ENCODE data around the gene ACP7. TPM values are rescaled to one million over a fixed set of nuclear protein-coding genes. Genes with fewer than 3 reads are reported as not detected.

The ACP7 gene
- total and polyA plus RNA-seq, 2 of the 8 experiments (the other 6 are each of a cell fraction or from before 2014, with no cell fraction given), result 0.27 to 0.50 TPM

- no peak overlapping the region for H3K4me3 ChIP-seq (ENCODE audit: extremely low read depth in 1 of 4, insufficient read depth in 2 of 4, low read depth in 3 of 4, low read length in 4 of 4)
- no peak overlapping the region for H4K8ac ChIP-seq (ENCODE audit: extremely low read depth, insufficient read depth, low read length)
- H4K20me1 ChIP-seq (replicated peaks in 1 of 2; ENCODE audit: control insufficient read depth in 1 of 2, insufficient read depth in 2 of 2, low read length in 2 of 2), result no peaks in the 10 kb centered on the region
- no peak overlapping the region for H2BK120ac ChIP-seq (replicated peaks; ENCODE audit: low read depth, low read length)
- peaks cover 11 to 12% of the 10 kb centered on the region in 2 experiments; a peak in 3 of 4 replicates for H3K9me3 ChIP-seq (ENCODE audit: insufficient read depth in 2 of 2, low read depth in 1 of 2, low read length in 1 of 2)
- no peak overlapping the region for H3K56ac ChIP-seq (replicated peaks; ENCODE audit: insufficient read length, low read depth, low read length)
- no peak overlapping the region for H3K23ac ChIP-seq (ENCODE audit: insufficient read length)
- H3K9ac ChIP-seq (replicated peaks in 1 of 4; ENCODE audit: extremely low read depth in 1 of 4, low read depth in 3 of 4, low read length in 3 of 4), result no peak overlapping the region
- WGBS, 2 experiments (ENCODE audit: extremely low coverage in 1 of 2, insufficient coverage in 1 of 2, insufficient read length in 1 of 2, insufficient replicate concordance in 2 of 2, low coverage in 1 of 2, low lambda C conversion rate in 2 of 2, missing lambda C conversion rate in 1 of 2), result 100% methylated on average over 1 of the region's 2 CpGs; no CpG with 5 or more reads in 1 of the 2 experiments
- H3K79me1 ChIP-seq (ENCODE audit: low read depth, low read length), result no peaks in the 10 kb centered on the region
- no peak overlapping the region for H2AK5ac ChIP-seq (ENCODE audit: low read depth, low read length)
- H3K27me3 ChIP-seq (replicated peaks in 1 of 4; ENCODE audit: control insufficient read depth in 3 of 4, extremely low read depth in 1 of 4, insufficient read depth in 3 of 4, low read length in 3 of 4), result no peaks in the 10 kb centered on the region
- H2BK15ac ChIP-seq (ENCODE audit: low read length), result no peak overlapping the region
- ChIA-PET CTCF (ENCODE audit: partially characterized antibody) (no interaction called here), POLR2A (ENCODE audit: partially characterized antibody) (no interaction called here)
- H3K4ac ChIP-seq (replicated peaks; ENCODE audit: insufficient read length, low read depth, low read length), result no peak overlapping the region
- H3K4me1 ChIP-seq (replicated peaks in 1 of 4; ENCODE audit: control insufficient read depth in 3 of 4, insufficient read depth in 4 of 4, low read length in 3 of 4), result no peaks in the 10 kb centered on the region
- no peaks in the 10 kb centered on the region for H3K79me2 ChIP-seq (ENCODE audit: control insufficient read depth in 1 of 2, insufficient read depth in 2 of 2, low read length in 2 of 2)
- no peak overlapping the region for H2BK5ac ChIP-seq (ENCODE audit: low read depth, low read length)
- no peaks in the 10 kb centered on the region for H3K23me2 ChIP-seq (ENCODE audit: low read depth, low read length)
- no peak overlapping the region for H4K91ac ChIP-seq (replicated peaks; ENCODE audit: insufficient read length, low read length)
- H3K4me2 ChIP-seq (ENCODE audit: insufficient read depth in 1 of 2, low read depth in 2 of 2, low read length in 2 of 2), result no peak overlapping the region
- H2AFZ ChIP-seq (ENCODE audit: low read length), result no peak overlapping the region
- no peak overlapping the region for H2BK20ac ChIP-seq (ENCODE audit: low read length)
- DNase-seq (ENCODE audit: low read depth in 1 of 2, low spot score in 2 of 2) (no peak), FAIRE-seq (no peak)
- no peak overlapping the region for H2BK12ac ChIP-seq (ENCODE audit: low read depth, low read length)
- H3K14ac ChIP-seq (ENCODE audit: insufficient read length), result no peak overlapping the region
- H4K5ac ChIP-seq (ENCODE audit: insufficient read length, low read depth, low read length), result no peak overlapping the region
- H3K27ac ChIP-seq (ENCODE audit: low read depth, low read length), result no peak overlapping the region
- no peaks in the 10 kb centered on the region for H3K36me3 ChIP-seq (ENCODE audit: control insufficient read depth in 2 of 4, insufficient read depth in 4 of 4, low read length in 3 of 4)
- H3K18ac ChIP-seq (ENCODE audit: extremely low read depth, low read length), result no peak overlapping the region
- no peak for TF ChIP-seq RFX5 (IDR thresholded peaks at IDR 0.05; ENCODE audit: borderline replicate concordance, low read depth, low read length)
- no peak for TF ChIP-seq GTF2F1 (IDR thresholded peaks at IDR 0.05; ENCODE audit: borderline replicate concordance, low read depth, low read length)
- no peak for TF ChIP-seq SRF (IDR thresholded peaks at IDR 0.05; ENCODE audit: low read depth, low read length)
- TF ChIP-seq POLR2A (IDR thresholded peaks at IDR 0.05; ENCODE audit: control extremely low read depth in 1 of 2, low read depth in 2 of 2, low read length in 2 of 2), result no peak
- no peak for TF ChIP-seq RAD21 (IDR thresholded peaks at IDR 0.05 in 1 of 2, conservative IDR thresholded peaks at IDR 0.05 in 1 of 2; ENCODE audit: low read depth in 2 of 2, low read length in 2 of 2)
- TF ChIP-seq NANOG (IDR thresholded peaks at IDR 0.05; ENCODE audit: insufficient read depth, low read depth, low read length, poor library complexity, severe bottlenecking), result no peak
- TF ChIP-seq SP1 (IDR thresholded peaks at IDR 0.05; ENCODE audit: low read depth, low read length), result no peak
- TF ChIP-seq SIN3A (conservative IDR thresholded peaks at IDR 0.05 in 1 of 2, IDR thresholded peaks at IDR 0.05 in 1 of 2; ENCODE audit: low read depth in 1 of 2, low read length in 2 of 2), result no peak
- no peak for TF ChIP-seq HDAC2 (IDR thresholded peaks at IDR 0.05; ENCODE audit: borderline replicate concordance in 1 of 2, low read depth in 2 of 2, low read length in 2 of 2)
- no peak for TF ChIP-seq RXRA (IDR thresholded peaks at IDR 0.05; ENCODE audit: insufficient read depth, low read depth, low read length)
- no peak for TF ChIP-seq SP2 (IDR thresholded peaks at IDR 0.05; ENCODE audit: low read length)
- TF ChIP-seq FOSL1 (IDR thresholded peaks at IDR 0.05; ENCODE audit: insufficient read depth, low read depth, low read length), result no peak
- TF ChIP-seq, protein P1, sequence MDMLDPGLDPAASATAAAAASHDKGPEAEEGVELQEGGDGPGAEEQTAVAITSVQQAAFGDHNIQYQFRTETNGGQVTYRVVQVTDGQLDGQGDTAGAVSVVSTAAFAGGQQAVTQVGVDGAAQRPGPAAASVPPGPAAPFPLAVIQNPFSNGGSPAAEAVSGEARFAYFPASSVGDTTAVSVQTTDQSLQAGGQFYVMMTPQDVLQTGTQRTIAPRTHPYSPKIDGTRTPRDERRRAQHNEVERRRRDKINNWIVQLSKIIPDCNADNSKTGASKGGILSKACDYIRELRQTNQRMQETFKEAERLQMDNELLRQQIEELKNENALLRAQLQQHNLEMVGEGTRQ (IDR thresholded peaks at IDR 0.05; ENCODE audit: low read length), result no peak
These were observed 37.1 kb upstream of the ACP7 start for GRCh38 chr19:39047073-39047472.
